Endothelial cell of umbilical vein (primary cell): ENCODE results near the gene SDK2.

Source experiments
- JUN ChIP-seq: IDR thresholded peaks from 2 replicates; pipeline ENCODE4 v1.6.1; 2011; ENCODE audit warnings: borderline replicate concordance, low read depth; ENCODE audit not compliant: insufficient read length, insufficient read depth
- POLR2A ChIP-seq: IDR thresholded peaks from 2 replicates; pipeline ENCODE4 v1.6.1; 2012; ENCODE audit warnings: low read depth, mild to moderate bottlenecking, control low read depth, low read length
- TF ChIP-seq, protein P1 (sequence below), 2 donors: IDR thresholded peaks; 1 replicate in 1 of 2; 2 replicates in 1 of 2; pipeline ENCODE4 v1.5.1; 2011; ENCODE audit warnings: low read length in 2 of 2, mild to moderate bottlenecking in 2 of 2, moderate library complexity in 2 of 2, control low read depth in 1 of 2, inconsistent platforms in 1 of 2, low read depth in 1 of 2; ENCODE audit not compliant: insufficient read depth in 1 of 2; ENCODE audit errors: extremely low read depth in 1 of 2

DNA sequence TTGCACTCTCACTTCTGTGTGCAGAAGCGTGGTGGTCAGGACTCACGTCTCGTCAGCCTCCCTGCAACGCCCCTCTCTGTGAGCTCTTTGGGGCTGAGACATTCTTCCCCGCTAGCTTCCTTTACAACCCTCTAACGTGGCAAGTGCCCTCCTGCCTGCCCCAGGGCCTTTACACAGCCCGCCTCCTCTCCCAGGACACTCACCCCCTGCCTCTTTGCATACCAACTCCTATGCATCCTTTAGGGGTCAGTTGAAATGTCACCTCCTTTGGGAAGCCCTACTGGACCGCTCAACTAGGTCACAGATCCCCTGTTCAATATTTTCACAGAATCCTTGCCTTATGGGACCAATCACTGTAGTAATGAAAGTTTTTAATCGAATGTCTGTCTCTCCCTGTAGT lies 61.4 kb downstream of the SDK2 start:
- TF ChIP-seq, protein P1, sequence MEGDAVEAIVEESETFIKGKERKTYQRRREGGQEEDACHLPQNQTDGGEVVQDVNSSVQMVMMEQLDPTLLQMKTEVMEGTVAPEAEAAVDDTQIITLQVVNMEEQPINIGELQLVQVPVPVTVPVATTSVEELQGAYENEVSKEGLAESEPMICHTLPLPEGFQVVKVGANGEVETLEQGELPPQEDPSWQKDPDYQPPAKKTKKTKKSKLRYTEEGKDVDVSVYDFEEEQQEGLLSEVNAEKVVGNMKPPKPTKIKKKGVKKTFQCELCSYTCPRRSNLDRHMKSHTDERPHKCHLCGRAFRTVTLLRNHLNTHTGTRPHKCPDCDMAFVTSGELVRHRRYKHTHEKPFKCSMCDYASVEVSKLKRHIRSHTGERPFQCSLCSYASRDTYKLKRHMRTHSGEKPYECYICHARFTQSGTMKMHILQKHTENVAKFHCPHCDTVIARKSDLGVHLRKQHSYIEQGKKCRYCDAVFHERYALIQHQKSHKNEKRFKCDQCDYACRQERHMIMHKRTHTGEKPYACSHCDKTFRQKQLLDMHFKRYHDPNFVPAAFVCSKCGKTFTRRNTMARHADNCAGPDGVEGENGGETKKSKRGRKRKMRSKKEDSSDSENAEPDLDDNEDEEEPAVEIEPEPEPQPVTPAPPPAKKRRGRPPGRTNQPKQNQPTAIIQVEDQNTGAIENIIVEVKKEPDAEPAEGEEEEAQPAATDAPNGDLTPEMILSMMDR (IDR thresholded peaks at IDR 0.05; ENCODE audit: extremely low read depth in 1 of 2, insufficient read depth in 1 of 2, low read depth in 1 of 2, low read length in 2 of 2), result no peak
- TF ChIP-seq JUN, result no peak
- TF ChIP-seq POLR2A, result no peak
